Suprapubic skin (tissue), 4 donors: ENCODE results near the gene SH3TC1. TPM values are rescaled to one million over a fixed set of nuclear protein-coding genes. Genes with fewer than 3 reads are reported as not detected.

ENCODE experiments used
- DNase-seq, 2 donors: peaks; one replicate each; pipeline ENCODE4 v3.0.0-alpha.2; 2019; ENCODE audit warnings: low spot score in 2 of 2
- H3K27ac ChIP-seq: fragments of 200-600 bp; sonication (generic); one replicate; pipeline ENCODE4 v1.5.1; 2019
- H3K27me3 ChIP-seq: fragments of 200-600 bp; sonication (generic); one replicate; pipeline ENCODE4 v1.5.1; 2019
- H3K36me3 ChIP-seq: fragments of 200-600 bp; sonication (generic); one replicate; pipeline ENCODE4 v1.5.1; 2019
- H3K4me1 ChIP-seq: fragments of 200-600 bp; sonication (generic); one replicate; pipeline ENCODE4 v1.5.1; 2019
- H3K4me3 ChIP-seq: fragments of 200-600 bp; sonication (generic); one replicate; pipeline ENCODE4 v1.5.1; 2019; ENCODE audit warnings: mild to moderate bottlenecking
- H3K9me3 ChIP-seq: fragments of 200-600 bp; sonication (generic); one replicate; pipeline ENCODE4 v1.5.1; 2019
- CTCF ChIP-seq, 2 donors: fragments of 200-600 bp in 1 of 2; fragments of 450-650 bp in 1 of 2; sonication (generic) in 1 of 2; IDR thresholded peaks; one replicate each; pipeline ENCODE4 v1.5.1; 2016 to 2019; ENCODE audit warnings: antibody characterized with exemption in 2 of 2, mild to moderate bottlenecking in 1 of 2, moderate library complexity in 1 of 2
- EP300 ChIP-seq: sonication (generic); formaldehyde crosslinking; IDR thresholded peaks from one replicate; pipeline ENCODE4 v1.6.1; 2017; ENCODE audit warnings: antibody characterized with exemption
- POLR2A ChIP-seq, 2 donors: fragments of 450-650 bp; IDR thresholded peaks; one replicate each; pipeline ENCODE4 v1.6.1; 2017; ENCODE audit warnings: antibody characterized with exemption in 2 of 2, mild to moderate bottlenecking in 2 of 2, moderate library complexity in 2 of 2
- POLR2AphosphoS5 ChIP-seq, 3 donors: sonication (generic); formaldehyde crosslinking; IDR thresholded peaks; one replicate each; pipeline ENCODE4 v1.6.1; 2017; ENCODE audit warnings: antibody characterized with exemption in 3 of 3
- WGBS: methylation state at CpG from one replicate; pipeline ENCODE4 v1.1.5; 2018; 5-methylcytosine and 5-hydroxymethylcytosine counted together
- total RNA-seq, 4 donors: library from RNA; depleted of rRNA; stranded (reverse); fragments of >200 nt; gene quantifications; one replicate each; pipeline ENCODE4 v1.1.0, GENCODE V29; 2016

SH3TC1 gene
- total RNA-seq, 4 donors from 2014 or later: 6.3 to 15.1 (median 9.9) TPM

GRCh38 chr4:8227771-8228318 is 28.8 kb downstream of the SH3TC1 start:
- DNase-seq: no peak
- Histone ChIP-seq H3K4me3 (peak overlapping the region; percentile 5), H3K27me3 (no peaks in the 10 kb centered on the region), H3K4me1 (peaks cover 17% of the 10 kb centered on the region), H3K27ac (no peak overlapping the region), H3K9me3 (no peaks in the 10 kb centered on the region), H3K36me3 (peaks cover 9% of the 10 kb centered on the region)
- no peak for TF ChIP-seq POLR2AphosphoS5 (IDR thresholded peaks at IDR 0.05)
- no peak for TF ChIP-seq CTCF (IDR thresholded peaks at IDR 0.05)
- TF ChIP-seq EP300: no peak
- no peak for TF ChIP-seq POLR2A (IDR thresholded peaks at IDR 0.05)
- 90% methylated on average over 5 of the region's 27 CpGs for WGBS

- H3K36me3 ChIP-seq: peaks cover 12% of the 10 kb centered on the region
- no peaks in the 10 kb centered on the region for H3K27me3 ChIP-seq
- no peak overlapping the region for H3K27ac ChIP-seq
- H3K9me3 ChIP-seq: no peaks in the 10 kb centered on the region
- WGBS: 56% methylated on average over 5 of the region's 39 CpGs
- no peak for TF ChIP-seq POLR2A (IDR thresholded peaks at IDR 0.05)
- no peak for TF ChIP-seq CTCF (IDR thresholded peaks at IDR 0.05)
- no peak for TF ChIP-seq EP300
- TF ChIP-seq POLR2AphosphoS5 (IDR thresholded peaks at IDR 0.05): no peak
- peak overlapping the region; percentile 5 for H3K4me3 ChIP-seq
- DNase-seq: no peak
- H3K4me1 ChIP-seq: peaks cover 17% of the 10 kb centered on the region
Measured at GRCh38 chr4:8228319-8229250, 29.5 kb downstream of the SH3TC1 start.

GRCh38 chr4:8229331-8229975 is 30.4 kb downstream of the SH3TC1 start:
- H3K36me3 ChIP-seq: peaks cover 12% of the 10 kb centered on the region
- no peaks in the 10 kb centered on the region for H3K27me3 ChIP-seq
- no peak overlapping the region for H3K27ac ChIP-seq
- no peak overlapping the region for H3K4me3 ChIP-seq
- no peak for DNase-seq
- no peaks in the 10 kb centered on the region for H3K9me3 ChIP-seq
- H3K4me1 ChIP-seq: peaks cover 17% of the 10 kb centered on the region
- TF ChIP-seq POLR2AphosphoS5 (IDR thresholded peaks at IDR 0.05) (no peak), EP300 (no peak)
- WGBS: 88% methylated on average over 14 of the region's 17 CpGs

GRCh38 chr4:8230033-8230432 is 30.9 kb downstream of the SH3TC1 start:
- H3K27ac ChIP-seq: no peak overlapping the region
- H3K4me3 ChIP-seq: no peak overlapping the region
- peaks cover 14% of the 10 kb centered on the region for H3K36me3 ChIP-seq
- 95% methylated on average over 11 of the region's 11 CpGs for WGBS
- no peak for TF ChIP-seq POLR2A (IDR thresholded peaks at IDR 0.05)
- H3K9me3 ChIP-seq: no peaks in the 10 kb centered on the region
- H3K27me3 ChIP-seq: no peaks in the 10 kb centered on the region
- H3K4me1 ChIP-seq: peaks cover 17% of the 10 kb centered on the region
- no peak for DNase-seq

GRCh38 chr4:8230891-8231290 is 31.8 kb downstream of the SH3TC1 start:
- no peak overlapping the region for H3K27ac ChIP-seq
- no peaks in the 10 kb centered on the region for H3K27me3 ChIP-seq
- H3K4me1 ChIP-seq: peaks cover 17% of the 10 kb centered on the region
- 97% methylated on average over 10 of the region's 10 CpGs for WGBS
- no peak overlapping the region for H3K4me3 ChIP-seq
- DNase-seq: no peak
- H3K36me3 ChIP-seq: peaks cover 14% of the 10 kb centered on the region
- no peaks in the 10 kb centered on the region for H3K9me3 ChIP-seq
- TF ChIP-seq EP300 (no peak), POLR2AphosphoS5 (IDR thresholded peaks at IDR 0.05) (no peak), POLR2A (IDR thresholded peaks at IDR 0.05) (no peak), CTCF (IDR thresholded peaks at IDR 0.05) (no peak)

GRCh38 chr4:8231551-8232049 is 32.5 kb downstream of the SH3TC1 start:
- peaks cover 16% of the 10 kb centered on the region for H3K36me3 ChIP-seq
- WGBS: 90% methylated on average over 20 of the region's 21 CpGs
- H3K27me3 ChIP-seq: no peaks in the 10 kb centered on the region

More at GRCh38 chr4:8231551-8232049, 32.5 kb downstream of the SH3TC1 start:
- Histone ChIP-seq H3K27ac (no peak overlapping the region), H3K4me3 (no peak overlapping the region), H3K4me1 (peaks cover 17% of the 10 kb centered on the region), H3K9me3 (no peaks in the 10 kb centered on the region)
- DNase-seq: no peak
- TF ChIP-seq CTCF (IDR thresholded peaks at IDR 0.05) (no peak), EP300 (no peak), POLR2A (IDR thresholded peaks at IDR 0.05) (no peak)
